GM20000 (cell line): Measurements from ENCODE around the gene DCTN2.
"Not testable (repeated sequence)": the region's sequence is repeated elsewhere in the genome, so short reads cannot be mapped to it uniquely, and the experiment has no call there.

Experiments used
- DNase-seq: peaks from one replicate; pipeline ENCODE4 v3.0.0; 2012; ENCODE audit warnings: low spot score
- TF ChIP-seq, protein P1 (sequence below): IDR thresholded peaks from 2 replicates; pipeline ENCODE4 v1.5.1; 2012; ENCODE audit warnings: mild to moderate bottlenecking, control low read depth; ENCODE audit errors: extremely low read depth, missing control alignments

Gene DCTN2

DNA sequence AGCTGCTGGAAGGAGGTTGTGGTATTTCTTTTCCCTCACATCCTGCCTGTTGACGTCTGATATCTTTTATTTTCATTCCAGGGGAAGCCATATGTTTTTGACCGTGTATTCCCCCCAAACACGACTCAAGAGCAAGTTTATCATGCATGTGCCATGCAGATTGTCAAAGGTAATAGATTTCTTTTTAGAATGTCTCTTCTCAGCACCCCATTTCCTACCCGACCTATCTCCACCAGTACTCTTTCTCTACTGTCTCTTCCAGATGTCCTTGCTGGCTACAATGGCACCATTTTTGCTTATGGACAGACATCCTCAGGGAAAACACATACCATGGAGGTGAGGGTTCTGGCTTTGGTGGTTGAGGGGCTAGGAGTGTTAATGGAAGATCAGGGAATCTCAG lies 16.4 kb upstream of the DCTN2 start:
- TF ChIP-seq, protein P1, sequence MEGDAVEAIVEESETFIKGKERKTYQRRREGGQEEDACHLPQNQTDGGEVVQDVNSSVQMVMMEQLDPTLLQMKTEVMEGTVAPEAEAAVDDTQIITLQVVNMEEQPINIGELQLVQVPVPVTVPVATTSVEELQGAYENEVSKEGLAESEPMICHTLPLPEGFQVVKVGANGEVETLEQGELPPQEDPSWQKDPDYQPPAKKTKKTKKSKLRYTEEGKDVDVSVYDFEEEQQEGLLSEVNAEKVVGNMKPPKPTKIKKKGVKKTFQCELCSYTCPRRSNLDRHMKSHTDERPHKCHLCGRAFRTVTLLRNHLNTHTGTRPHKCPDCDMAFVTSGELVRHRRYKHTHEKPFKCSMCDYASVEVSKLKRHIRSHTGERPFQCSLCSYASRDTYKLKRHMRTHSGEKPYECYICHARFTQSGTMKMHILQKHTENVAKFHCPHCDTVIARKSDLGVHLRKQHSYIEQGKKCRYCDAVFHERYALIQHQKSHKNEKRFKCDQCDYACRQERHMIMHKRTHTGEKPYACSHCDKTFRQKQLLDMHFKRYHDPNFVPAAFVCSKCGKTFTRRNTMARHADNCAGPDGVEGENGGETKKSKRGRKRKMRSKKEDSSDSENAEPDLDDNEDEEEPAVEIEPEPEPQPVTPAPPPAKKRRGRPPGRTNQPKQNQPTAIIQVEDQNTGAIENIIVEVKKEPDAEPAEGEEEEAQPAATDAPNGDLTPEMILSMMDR: no peak
- DNase-seq: no peak

DNA sequence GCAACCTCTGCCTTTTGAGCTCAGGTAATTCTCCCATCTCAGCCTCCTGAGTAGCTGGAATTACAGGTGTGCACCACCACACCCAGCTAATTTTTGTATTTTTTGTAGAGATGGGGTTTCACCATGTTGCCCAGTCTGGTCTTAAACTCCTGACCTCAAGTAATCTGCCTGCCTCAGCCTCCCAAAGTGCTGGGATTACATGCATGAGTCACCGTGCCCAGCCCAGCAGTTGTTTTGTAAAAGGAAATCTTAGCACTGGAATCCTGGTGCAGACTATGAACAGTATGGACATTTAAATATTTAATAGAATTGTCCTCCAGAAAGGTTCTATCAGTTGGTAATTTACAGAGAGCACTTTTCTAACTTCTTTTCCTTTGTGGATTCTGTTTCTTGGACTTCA lies 14.1 kb upstream of the DCTN2 start:
- DNase-seq: not testable (repeated sequence)

DNA sequence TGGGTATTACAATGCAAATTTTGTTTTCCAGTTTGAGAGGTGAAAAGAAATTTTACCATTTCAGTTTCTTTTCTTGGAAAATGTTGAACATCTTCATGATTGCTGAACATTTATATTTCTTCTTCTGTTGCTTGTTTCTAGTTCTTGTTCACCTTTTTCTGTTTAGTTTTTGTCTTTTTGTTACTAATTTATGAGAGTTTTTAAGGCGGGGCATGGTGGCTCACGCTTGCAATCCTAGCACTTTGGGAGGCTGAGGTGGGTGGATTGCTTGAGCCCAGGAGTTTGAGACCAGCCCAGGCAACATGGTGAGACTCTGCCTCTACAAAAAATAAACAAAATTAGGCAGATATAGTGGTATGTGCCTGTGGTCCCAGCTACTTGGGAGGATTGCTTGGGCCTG lies 13.5 kb upstream of the DCTN2 start:
- TF ChIP-seq, protein P1: no peak
- DNase-seq: no peak

DNA sequence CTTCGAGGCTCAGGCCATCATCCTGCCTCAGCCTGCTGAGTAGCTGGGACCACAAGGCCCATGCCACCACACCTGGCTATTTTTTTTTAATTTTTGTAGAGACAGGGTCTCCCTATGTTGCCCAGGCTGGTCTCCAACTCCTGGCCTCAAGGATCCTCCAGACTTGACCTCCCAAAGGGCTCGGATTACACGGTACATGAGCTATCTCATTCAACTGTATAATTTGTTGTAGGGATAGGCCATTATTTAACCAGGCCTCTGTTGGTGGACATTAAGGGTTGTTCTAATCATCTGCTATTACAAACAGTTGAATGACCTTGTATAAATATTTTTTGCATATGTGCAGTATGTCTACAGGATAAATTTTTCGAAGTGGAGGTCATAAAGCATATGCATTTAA lies 11.9 kb upstream of the DCTN2 start:
- DNase-seq: no peak
- TF ChIP-seq, protein P1: no peak

DNA sequence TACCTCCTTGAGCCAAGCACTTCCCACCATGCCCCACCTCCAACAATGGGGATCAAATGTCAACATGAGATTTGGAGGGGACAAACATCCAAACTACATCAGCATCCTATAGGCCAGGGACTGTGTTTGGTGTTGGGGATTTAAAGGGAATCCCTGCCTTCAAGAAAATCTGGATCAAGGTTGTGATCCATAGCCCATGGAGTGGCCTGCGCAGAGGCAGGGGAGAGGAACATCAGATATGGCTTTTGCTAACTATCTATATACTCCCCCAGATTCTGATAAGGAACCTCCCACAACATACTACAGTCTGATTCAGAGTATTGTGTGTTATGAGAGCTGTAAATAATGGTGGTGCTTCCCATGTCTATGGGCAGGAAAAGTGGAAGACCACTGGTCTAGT lies 7.9 kb upstream of the DCTN2 start:
- no peak for DNase-seq
- TF ChIP-seq, protein P1: no peak

DNA sequence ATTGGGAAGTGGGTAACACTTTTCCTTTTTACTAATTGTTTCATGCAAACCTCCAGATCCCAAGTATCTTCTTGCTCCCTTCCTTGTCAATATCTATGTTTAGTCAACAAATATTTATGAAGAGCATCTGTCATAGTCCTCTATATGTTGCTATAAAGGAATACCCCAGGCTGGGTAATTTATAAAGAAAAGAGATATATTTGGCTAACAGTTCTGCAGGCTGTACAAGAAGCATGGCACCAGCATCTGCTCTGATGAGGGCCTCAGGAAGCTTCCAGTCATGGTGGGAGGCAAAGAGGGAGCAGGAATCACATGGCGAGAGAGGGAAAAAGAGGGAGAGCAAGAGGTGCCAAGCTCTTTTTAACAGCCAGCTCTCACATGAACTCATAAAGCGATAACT lies 7.5 kb upstream of the DCTN2 start:
- TF ChIP-seq, protein P1: no peak
- DNase-seq: no peak

DNA sequence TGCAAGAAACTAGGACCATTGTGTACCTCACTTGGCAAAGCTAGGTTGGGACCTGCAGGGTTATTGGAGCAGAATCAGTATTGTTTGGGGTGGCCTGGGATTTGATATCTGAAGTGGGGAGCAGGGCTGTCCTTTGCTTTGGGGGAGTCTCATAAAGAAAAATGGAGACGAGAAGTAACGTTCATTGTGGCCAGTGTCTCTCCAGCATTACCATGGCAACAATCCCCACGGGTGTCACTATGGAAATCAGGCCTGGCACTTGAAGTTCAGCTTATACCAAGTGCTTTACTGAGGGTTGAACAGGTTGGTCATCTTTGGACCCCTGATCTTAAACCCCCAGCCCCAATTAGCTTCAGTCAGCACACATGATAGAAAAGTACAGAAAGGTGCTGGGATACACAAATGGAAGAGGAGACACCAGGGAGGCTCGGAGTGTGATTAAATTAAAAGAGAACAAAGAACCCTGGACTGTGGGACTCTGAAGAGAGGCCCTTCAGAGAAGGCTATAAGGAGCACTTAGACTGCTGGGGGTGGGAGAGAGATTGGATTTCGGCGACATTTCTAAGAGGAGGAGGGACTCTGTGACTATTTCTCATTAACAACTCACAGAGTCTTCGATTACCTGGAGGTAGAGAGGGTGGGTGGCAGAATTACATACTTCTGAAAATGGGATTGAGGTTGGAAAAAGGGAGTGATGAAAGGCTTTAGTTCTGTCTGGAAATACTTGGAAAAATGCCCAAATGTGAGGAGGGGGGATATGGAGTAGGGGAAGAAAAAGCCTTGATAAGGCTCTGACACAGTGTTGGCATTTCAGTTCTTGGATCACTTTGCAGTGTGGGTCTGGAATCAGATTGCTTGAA lies 6.6 kb upstream of the DCTN2 start:
- TF ChIP-seq, protein P1: no peak
- no peak for DNase-seq

DNA sequence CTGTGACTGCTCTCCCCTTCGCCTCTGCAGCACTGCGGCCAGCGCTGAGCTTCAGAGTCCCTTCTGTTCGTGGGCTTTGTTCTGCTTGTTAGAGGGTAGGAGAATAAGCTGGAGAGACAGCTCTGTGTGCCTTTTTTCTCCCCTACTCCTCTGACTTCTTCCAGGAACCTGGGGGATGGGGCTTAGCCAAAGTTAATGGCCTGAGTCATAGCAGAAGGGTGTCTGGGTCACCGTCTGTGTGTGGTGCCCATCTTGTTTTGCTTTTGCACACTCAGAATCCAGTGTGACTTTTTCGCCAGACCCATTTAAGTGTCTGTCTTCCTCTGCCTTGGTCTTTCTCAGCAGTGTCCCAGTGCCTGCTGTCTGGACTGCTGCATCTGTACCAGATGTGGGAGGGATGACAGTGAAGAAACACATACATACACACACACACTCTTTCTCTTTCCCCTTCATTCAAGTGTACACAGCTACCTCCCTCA lies 5.9 kb upstream of the DCTN2 start:
- TF ChIP-seq, protein P1: no peak
- DNase-seq: no peak
